ENCODE measurements around the gene HOXA6.

HOXA6 gene

DNA sequence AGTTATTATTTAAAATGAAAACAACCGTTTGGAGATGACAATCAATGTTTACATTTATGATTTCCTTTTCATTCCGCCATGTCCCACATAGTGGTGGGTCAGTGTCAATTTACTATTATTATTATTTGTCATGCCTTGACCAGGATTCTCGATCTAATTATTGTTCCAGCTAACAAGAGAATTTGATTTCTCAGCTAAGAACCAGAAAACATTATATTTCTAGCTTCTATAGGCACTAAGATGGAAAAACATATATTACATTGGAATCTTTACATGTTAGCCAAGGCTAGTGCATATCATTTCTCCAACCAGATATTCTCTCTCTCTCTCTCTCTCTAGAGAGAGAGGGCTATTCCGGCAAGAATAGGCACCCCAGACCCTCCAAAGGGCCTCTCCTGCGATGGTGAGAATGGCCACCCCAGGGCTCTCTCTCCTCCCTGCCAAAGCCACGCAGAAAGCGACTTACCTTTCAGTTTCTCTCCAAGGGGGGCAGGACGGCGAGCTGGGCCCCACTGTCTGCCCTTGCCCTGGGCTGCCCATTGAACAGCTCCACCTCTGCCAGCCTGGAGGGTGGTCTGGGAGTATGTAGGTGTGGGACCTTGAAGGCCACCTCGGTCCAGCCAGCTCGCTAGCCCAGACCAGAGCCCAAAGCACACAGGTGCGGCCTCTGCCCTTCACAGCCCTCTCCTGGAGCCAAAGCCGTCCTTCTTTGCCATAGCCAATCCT, 2.4 kb upstream of the HOXA6 start:
- DNase-seq: no peak

DNA sequence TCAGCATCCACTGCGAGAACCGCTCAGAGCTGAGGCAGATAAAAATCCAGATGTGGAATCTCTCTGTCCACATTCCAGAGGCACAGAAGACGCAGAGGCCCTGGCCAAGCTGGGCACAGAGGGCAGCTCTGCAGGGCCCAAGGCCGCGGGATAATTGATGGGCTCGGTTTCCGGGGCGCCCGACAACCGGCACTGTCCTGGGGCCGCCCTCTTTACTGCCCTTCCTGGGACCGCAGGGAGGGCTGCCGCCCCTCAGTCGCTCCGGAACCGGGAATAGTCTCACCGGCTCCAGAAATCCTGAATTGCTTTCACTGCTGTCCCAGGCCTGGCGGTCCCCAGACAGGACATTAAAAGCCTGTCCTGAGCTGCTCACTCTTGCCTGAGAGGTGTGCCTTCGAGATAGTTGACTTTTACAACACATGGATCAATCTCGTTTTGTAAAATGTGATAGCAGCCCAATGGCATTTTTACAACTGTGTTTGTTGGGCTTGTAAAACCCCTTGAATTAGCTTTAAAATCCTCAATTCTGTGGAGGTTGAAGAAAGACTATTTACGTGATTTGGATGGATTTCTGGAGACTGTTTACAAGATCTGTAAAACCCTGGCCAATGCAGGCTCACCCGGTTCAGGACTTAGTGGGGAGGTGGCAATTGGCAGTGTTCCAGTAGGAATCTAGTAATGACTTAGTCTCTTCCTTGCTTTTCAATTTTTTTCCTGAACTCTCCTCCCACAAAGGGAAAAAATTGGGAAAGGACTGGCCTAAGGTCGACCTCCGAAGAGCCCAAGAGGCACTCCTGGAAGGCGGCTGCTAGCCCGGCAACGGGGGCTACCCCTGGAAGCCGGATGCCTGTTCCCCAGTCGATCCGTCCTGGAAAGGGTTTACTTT, 1.4 kb upstream of the HOXA6 start:
- DNase-seq: no peak

DNA sequence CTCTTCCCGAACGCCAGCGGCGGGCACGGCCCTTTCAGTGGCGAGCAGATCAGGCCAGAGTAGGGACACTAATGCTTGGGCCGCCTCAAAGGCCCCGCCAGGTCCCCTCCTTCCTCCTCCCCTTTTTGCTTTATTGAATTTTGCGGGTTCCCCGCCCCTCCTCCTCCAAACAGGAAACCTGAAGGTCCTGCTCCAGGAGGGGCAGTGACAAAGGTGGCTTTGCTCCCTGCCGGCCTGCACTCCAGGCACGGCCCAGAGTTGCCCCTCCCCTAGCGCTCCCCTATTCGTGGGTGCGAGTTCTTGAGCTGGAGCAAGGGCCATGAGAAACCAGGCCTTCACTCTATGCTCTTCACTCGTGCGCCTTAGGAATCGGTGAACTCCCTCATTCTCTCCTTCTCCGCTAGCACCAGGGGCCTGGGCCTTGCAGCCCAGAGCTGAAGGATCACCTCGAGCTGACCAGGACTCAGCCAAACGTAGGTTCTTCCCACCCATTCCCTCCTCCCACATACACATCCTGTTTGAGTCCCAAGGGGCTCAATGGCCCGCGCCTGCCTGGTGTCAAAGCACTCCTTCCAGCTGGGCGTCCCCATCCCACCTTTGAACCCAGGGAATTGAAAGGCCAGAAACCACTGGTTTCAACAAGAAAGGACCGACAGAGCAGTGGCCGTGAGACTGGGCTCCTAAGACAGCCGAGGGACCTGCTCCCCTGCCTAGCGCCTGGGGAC, 619 bp upstream of the HOXA6 start:
- DNase-seq: no peak

DNA sequence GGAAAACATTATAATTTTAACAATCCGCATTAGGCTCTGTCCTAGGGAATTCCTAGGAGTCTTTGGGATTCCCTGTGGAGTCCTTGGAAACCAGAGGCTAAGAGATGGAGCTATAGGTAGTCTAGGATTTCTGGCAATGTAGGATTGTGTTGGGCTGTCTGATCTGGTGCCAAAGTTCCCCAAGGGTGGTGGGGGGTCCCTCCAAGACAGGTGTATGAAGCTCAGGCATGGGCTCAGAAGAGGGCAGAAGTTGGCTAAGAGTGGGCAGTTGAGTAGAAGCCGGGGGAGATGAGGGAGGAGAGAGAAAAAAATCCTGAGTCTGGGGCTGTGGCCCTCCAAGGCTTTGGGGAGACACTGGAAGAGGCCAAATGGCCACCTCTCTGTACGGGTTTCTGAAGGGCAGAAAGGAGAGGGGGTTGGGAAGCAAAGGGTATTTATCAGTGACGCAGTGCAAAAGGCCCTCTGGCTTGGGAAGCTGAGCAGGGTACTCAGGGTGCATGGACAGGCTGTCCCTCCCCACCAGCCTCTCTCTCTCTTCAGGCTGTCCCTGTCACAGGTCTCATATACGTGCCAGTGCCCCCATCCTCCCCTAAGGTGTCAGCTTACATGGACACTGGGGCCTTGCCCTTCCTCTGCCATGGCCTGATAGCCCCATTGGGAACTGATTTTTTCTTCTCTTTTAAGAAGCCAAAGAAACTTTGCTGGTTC, 929 bp downstream of the HOXA6 start:
- no peak for DNase-seq

DNA sequence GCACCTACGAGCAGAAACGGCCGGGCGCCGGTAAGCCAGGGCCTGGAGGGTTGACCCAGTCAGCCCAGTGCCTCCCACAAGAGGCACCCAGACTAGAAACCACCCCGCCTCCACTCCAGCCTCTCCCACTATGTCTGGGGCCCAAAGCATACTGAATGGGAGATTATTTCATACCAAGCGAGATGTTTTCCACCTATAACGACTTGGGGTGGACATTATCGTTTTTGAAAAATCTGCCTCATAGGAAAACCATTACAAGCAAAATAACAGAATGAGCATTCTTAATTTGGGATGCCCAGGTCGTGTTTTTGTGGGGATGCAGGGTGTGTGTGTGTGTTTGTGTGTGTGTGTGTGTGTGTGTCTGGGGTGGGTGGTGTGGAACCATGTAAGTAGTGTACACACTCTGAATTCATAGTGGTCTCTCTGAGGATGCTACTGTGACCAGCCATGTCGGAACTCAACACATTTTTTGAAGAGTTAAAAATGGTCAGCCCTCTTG, 1.6 kb downstream of the HOXA6 start:
- no peak for DNase-seq

DNA sequence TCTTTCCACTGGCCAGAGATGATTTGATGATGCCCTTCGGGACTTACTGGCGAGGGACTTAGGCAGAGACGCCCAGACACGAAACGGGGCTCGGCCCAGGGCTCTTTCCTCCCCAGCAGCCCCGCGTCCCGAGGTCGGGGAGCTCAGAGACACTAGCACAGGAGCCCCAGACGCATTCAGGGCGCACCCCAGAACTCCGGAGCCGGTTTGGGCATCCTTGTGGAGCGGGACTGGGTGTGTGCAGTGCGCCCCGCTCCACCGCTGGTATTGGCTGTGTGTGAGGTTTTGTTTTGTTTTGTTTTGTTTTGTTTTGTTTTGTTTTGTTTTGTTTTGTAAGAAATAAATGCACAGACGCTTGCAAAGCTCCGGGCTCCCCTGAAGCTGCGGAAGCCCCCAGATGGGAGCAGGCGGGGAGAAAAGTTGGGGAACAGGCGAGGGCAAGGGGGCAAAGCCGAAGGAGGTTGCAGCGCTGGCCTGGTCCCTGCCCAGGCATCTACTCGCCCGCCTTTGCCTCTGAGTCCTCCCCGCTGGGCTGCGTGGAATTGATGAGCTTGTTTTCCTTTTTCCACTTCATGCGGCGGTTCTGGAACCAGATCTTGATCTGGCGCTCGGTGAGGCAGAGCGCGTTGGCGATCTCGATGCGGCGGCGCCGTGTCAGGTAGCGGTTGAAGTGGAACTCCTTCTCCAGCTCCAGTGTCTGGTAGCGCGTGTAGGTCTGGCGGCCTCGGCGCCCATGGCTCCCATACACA, 2.2 kb downstream of the HOXA6 start:
- DNase-seq: no peak

DNA sequence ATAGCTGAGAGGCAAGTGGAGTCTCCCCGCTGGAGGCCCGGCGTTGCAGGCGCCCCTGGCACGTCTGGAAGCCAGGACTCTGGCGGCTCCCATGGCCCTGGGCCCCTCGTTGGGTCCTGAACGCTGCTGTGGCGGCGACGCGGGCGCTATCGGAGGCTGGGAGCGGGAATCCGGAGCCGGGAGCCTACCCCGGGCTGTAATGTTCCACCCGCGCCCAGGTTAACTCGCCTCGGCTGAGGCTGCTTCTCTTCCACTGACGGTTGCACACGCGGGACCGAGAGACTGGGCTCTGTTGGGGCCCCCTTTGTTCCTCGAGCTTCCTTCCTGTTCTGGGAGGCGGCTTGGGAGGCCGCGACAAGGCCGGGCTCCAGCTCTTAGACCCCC, 2.8 kb downstream of the HOXA6 start:
- DNase-seq: no peak

DNA sequence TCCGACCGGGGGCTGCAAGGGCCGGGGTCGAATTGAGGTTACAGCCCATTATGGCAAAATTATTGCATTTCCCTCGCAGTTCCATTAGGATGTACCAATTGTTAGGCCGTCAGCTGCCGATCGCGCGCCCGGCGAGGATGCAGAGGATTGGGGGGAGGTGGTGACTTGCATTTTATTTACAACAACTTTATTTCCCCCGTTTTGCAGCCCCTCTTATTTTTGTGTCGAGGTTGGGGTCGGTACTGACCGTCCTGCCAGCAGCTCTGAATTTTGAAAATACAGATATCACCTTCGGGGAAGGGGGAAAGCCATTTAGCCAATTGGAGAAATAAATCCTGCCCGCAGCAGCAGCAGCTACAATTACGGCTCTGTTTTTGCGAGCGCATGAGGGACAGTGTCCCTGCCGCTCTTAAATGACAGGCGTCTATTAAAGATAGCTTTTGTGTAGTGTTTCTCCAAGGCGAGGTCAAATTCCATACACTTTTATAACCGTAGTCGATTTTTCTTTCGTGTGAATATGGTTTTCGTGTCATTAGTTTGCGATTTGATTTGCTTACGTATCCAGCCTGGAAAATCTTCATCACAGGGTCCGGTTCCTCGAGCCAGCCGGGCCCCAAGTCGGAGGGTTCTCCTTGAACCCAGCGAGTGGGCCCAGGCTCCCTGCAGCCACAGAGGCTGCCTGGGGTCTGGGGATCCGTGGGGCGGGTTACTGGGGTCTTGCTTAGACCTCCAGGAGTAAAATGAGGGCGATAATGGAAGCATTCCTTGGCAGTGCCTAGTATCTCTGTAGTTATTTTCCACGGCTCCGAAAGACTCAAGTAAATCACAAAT, 3.4 kb downstream of the HOXA6 start:
- DNase-seq: no peak

DNA sequence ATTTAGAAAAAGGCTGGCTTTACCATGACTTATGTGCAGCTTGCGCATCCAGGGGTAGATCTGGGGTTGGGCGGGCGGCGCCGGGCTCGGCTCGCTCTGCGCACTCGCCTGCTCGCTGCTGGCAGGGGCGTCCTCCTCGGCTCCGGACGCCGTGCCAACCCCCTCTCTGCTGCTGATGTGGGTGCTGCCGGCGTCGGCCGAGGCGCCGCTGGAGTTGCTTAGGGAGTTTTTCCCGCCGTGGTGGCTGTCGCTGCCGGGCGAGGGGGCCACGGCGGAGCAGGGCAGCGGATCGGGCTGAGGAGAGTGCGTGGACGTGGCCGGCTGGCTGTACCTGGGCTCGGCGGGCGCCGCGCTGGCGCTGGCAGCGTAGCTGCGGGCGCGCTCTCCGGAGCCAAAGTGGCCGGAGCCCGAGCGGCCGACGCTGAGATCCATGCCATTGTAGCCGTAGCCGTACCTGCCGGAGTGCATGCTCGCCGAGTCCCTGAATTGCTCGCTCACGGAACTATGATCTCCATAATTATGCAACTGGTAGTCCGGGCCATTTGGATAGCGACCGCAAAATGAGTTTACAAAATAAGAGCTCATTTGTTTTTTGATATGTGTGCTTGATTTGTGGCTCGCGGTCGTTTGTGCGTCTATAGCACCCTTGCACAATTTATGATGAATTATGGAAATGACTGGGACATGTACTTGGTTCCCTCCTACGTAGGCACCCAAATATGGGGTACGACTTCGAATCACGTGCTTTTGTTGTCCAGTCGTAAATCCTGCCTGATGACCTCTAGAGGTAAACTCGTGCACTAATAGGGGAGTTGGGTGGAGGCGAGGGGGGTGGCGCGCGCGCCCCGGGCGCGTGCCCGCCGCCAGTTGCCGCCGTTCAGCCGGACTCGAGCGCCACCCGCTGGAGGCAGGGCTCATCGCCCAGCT, 4.3 kb downstream of the HOXA6 start, which contains the start of gene HOXA5:
HOXA5 (minus strand) TSS at position 659 of the 927 bp plus-strand sequence; CDS start at position 585, 74 bp downstream.
- DNase-seq: no peak

DNA sequence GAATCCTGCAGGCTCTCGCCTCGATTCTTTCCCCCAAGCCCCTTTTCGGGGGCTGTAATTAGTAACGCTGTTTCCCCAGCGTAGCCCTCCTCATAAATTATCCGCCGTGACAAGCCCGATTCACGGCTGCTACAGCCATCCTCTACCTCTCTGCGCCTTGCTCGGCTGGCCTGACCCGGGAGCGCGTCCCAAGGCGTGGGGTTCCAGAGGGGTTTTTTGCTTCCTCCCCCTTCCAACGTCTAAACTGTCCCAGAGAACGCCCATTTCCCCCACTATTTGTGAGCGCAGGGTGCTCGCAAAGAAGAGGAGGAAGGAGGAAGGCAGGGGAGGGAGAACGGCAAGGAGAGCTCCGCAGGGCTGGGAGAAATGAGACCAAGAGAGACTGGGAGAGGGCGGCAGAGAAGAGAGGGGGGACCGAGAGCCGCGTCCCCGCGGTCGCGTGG, 5.0 kb downstream of the HOXA6 start:
- no peak for DNase-seq

DNA sequence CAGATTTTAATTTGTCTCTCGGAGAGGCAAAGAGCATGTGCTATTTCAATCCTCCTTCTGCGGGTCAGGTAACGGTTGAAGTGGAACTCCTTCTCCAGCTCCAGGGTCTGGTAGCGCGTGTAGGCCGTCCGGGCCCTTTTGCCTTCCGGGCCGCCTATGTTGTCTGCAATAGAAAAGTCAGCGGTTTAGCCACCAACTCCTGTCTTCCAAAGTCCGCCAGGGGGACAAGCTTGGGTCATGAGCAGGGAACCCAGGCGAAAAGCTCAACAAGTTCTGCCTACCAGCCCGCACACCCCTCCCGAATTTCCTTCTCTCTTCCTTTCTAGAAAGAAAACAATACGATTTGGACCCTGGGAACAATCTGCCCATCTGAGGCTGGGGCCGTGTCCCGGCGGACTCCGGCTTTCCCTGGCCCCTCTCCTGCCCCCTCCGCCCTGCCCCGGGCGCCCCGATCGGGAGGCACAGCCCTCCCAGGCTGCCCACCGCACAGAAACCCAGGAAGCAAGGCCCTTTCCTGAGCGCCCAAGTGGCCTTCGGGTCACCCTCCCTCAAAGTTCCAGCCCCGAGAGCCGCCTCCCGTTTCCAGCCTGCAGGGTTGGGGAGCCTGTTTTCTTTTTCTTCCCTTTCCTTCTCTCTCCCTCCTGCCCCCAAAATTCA, 5.5 kb downstream of the HOXA6 start:
- no peak for DNase-seq

DNA sequence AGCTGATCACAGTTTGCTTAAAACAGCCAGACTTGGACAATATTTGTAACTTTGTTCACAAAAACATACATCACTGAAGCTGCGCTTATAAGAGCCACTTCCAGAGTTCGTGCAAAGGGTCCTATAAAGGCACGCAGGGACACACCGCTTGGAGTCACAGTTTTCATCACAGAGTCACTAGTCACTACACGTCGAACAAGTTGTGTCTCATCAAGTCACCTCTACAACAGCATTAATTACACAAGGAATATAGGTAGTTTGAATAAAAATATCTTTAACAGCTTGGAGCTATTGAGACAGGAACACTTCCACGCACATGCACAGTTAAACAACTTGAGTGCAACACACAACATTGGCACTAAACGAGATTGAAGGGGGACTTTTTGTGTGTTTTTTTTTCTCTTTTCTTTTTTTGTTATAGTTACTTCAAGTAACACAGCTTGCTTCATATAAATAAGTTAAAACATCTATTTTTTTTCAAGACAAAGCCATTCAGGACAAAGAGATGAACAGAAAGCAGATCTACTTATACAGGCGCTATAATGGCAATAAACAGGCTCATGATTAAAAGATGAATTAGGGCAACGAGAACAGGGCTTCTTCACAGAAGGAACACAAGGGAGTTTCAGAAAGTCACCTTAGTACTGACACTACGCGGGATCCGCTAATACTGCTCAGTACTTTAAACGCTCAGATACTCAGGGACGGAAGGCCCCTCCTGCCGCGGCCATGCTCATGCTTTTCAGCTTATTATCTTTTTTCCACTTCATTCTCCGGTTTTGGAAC, 6.2 kb downstream of the HOXA6 start:
- no peak for DNase-seq

DNA sequence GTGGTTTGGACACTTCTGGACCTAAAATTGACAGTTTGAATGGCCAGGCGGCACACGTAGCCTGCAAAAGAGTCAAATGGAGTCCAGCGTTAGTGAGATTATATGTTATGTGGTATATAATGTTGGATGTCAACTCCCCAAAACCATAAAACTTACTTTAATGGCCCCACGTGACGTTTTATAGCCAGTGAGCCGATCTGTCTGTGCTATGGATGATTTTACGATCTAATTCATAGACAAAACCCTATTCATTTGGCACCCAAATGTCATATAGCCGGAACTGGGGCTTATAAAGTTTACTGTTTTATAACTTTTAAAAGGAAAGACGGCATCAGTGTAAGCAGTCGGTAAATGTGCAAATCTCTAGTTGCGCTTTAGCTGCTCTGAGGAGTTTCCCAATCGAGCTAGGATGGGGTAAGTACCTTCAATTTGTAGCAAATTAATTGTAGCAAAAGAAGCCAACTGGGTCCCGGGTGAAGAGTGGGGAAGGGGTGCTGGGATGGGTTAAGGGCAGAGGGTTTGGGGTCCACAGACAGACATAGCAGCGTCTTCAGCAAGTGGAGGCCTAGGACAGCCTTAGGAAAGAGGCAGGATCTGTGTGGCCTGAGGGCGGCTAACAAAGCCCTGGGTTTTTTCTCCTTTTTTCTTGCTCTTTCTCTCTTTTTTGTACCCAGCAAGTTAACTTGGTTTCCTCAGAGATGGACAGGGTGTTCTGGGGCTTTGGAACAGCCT, 7.3 kb downstream of the HOXA6 start:
- DNase-seq: no peak

DNA sequence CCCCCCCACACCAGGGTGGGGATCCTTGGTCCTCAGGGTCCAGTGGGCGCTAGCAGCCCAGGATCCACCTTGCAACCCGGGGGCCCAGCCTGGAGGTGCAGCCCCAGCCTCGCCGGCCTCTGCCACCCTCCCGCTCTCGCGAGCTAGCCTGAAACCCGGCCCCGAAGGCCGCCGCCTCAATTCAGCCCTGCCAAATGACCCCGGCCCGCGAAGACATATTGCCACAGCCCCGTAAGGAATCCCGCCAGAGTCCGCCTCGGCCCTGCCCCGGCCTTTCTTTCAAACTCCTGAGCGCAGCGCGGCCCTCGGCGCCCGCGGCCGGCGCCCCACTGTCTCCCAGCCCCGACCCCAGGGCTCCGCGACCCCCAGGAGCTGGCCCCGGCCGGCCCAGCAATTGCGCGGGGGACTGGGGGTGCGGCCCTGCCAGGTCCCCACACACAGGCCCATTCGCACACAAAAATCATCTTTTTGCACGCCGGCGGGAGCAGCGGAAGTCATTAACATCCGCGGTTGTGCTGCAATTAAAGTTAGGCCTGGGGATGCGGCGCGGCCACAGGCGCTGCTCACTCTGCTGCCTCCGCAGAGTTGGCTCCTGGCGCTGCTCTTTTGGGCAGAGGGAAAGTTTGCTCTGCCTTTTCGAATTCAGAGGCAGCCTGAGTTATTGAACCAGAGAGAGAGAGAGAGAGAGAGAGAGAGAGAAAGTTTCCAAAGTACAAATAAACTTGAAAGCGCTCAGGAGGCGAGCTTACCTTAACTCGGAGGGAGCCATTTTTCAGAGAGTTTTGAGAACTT, 8.0 kb downstream of the HOXA6 start:
- no peak for DNase-seq

DNA sequence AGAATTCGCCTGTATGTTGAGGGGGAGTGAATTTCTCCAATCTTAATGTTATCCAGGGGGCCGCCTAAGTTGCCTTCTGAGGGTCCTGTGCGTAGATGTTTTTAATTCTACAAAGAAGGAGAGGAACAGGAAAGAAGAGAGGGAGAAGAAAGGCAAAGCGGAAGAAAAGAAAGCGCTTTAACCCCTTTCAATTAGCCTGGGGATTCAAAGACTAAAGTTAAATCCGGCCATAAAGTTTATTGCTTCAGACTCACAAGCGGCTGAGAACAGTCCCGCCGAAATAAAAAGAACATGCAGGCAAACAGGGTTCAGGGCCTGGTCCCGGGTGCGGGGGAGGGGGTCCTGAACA, 8.6 kb downstream of the HOXA6 start:
- DNase-seq: no peak

DNA sequence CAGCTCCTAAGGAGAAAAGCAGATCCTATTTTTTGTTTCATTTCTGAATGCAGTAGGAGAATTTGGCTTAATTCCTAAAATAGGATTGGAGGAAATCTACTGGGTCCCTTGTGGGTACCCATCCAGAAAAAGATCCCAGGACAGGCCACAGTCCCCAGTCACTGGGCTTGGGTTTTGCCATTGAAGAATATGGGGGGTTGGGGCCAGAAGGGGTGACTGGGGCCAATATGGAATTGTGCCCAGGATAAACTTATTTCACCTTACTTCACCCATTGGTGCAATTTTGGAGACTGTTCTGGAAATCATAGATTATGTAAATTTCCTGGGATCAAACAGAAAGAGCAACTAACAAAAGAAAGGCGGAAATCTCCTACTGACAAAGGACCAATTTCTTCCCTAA, 9.1 kb downstream of the HOXA6 start:
- DNase-seq: no peak

Data from CD4-positive, alpha-beta T cell treated with Interleukin-6 for 4 hours (primary cell).